Caco-2 (cell line): ENCODE results near the gene MAML1. TPM values are rescaled to one million over a fixed set of nuclear protein-coding genes. Genes with fewer than 3 reads are reported as not detected.
A peak's percentile ranks its signal among the peaks of the same experiment; 100 is the strongest.

ENCODE experiments used
- BruUV-seq: library from RNA; stranded (reverse); fragments of 400-500 nt; replicated peaks from 2 replicates; lab custom pipeline; 2021; lab: Mats Ljungman, UMichigan
- CTCF ChIA-PET: fragments of 300-600 bp; sonication (Branson Sonifier 250); formaldehyde crosslinking; loops from one replicate; lab custom pipeline; 2022; ENCODE audit warnings: antibody characterized with exemption; lab: Charles Lee
- POLR2A ChIA-PET: fragments of 300-600 bp; sonication (Branson Sonifier 250); formaldehyde crosslinking; loops from one replicate; lab custom pipeline; 2022; ENCODE audit warnings: antibody characterized with exemption; lab: Charles Lee
- DNase-seq, 2 experiments: peaks; one replicate each; pipeline versions ENCODE4 v3.0.0 to v3.0.0-alpha.2; 2020 to 2022
- H3K27me3 ChIP-seq: replicated peaks from 2 replicates; pipeline ENCODE4 v1.6.0; 2011; ENCODE audit warnings: low read length; ENCODE audit not compliant: control insufficient read depth, insufficient read depth
- H3K36me3 ChIP-seq: 2 replicates; pipeline ENCODE4 v1.5.1; 2011; ENCODE audit warnings: low read length; ENCODE audit not compliant: control insufficient read depth, insufficient read depth
- H3K4me1 ChIP-seq: fragments of 250-450 bp; sonication (Bioruptor Pico); 2 replicates; pipeline ENCODE4 v1.5.1; 2020; ENCODE audit warnings: mild to moderate bottlenecking
- H3K4me3 ChIP-seq: 2 replicates; pipeline ENCODE4 v1.5.1; 2011; ENCODE audit warnings: low read depth, mild to moderate bottlenecking, control low read depth, low read length
- H3K9me3 ChIP-seq: fragments of 250-450 bp; sonication (Bioruptor Pico); 2 replicates; pipeline ENCODE4 v1.5.1; 2020; ENCODE audit warnings: mild to moderate bottlenecking, moderate library complexity
- H3K27ac Mint-ChIP-seq: one replicate; pipeline ENCODE4 v1.8.0; 2022; ENCODE audit warnings: mixed read lengths; ENCODE audit not compliant: unreplicated experiment
- H3K27me3 Mint-ChIP-seq: one replicate; pipeline ENCODE4 v1.8.0; 2022; ENCODE audit warnings: mixed read lengths; ENCODE audit not compliant: insufficient read depth, unreplicated experiment
- H3K36me3 Mint-ChIP-seq: one replicate; pipeline ENCODE4 v1.8.0; 2022; ENCODE audit warnings: mild to moderate bottlenecking, mixed read lengths; ENCODE audit not compliant: insufficient read depth, unreplicated experiment
- H3K4me1 Mint-ChIP-seq: one replicate; pipeline ENCODE4 v1.8.0; 2022; ENCODE audit warnings: low read depth, mixed read lengths; ENCODE audit not compliant: unreplicated experiment
- H3K4me3 Mint-ChIP-seq: one replicate; pipeline ENCODE4 v1.8.0; 2022; ENCODE audit warnings: mild to moderate bottlenecking, moderate library complexity, mixed read lengths; ENCODE audit not compliant: unreplicated experiment
- H3K9me3 Mint-ChIP-seq: one replicate; pipeline ENCODE4 v1.8.0; 2022; ENCODE audit warnings: mixed read lengths; ENCODE audit not compliant: unreplicated experiment
- intact Hi-C: fragments of 100-400 bp; cut with micrococcal nuclease; formaldehyde crosslinking; loops from one replicate; pipeline ENCODE4 v1.10.0; 2022; ENCODE audit not compliant: unreplicated experiment
- total RNA-seq: library from RNA; stranded (reverse); gene quantifications from 2 replicates; pipeline ENCODE4 v1.2.3, GENCODE V29; 2022
- TF ChIP-seq, protein P1 (sequence below), 2 experiments: fragments of 200-600 bp in 1 of 2; IDR thresholded peaks; 1 replicate in 1 of 2; 2 replicates in 1 of 2; pipeline versions ENCODE4 v1.5.1 to v1.8.0; 2011 to 2022; ENCODE audit warnings: antibody characterized with exemption in 1 of 2, control low read depth in 1 of 2, inconsistent platforms in 1 of 2, low read depth in 1 of 2, low read length in 1 of 2, mild to moderate bottlenecking in 1 of 2, moderate library complexity in 1 of 2; ENCODE audit not compliant: insufficient read depth in 1 of 2, severe bottlenecking in 1 of 2, unreplicated experiment in 1 of 2

The MAML1 gene
- total RNA-seq, 1 experiment from 2014 or later = 41.3 TPM

DNA sequence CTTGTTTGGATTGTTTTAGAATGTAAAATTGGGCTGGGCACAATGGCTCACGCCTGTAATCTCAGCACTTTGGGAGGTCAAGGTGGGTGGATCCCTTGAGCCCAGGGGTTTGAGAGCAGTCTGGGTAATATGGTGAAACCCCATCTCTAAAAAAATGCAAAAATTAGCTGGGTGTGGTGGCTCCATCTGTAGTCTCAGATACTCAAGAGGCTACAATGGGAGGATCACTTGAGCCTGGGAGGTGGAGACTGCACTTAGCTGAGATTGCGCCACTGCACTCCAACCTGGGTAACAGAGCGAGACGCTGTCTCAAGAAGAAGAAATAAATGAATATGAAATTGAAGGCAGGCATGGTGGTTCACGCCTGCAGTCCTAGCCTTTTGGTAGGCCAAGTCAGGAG, 21.3 kb downstream of the MAML1 start:
- peaks cover 21% of the 10 kb centered on the region for H3K36me3 Mint-ChIP-seq
- BruUV-seq = no TSS peak
- CTCF ChIA-PET = no interaction called here
- Histone ChIP-seq H3K4me1 (peaks cover 18% of the 10 kb centered on the region), H3K27me3 (no peaks in the 10 kb centered on the region), H3K36me3 (no peaks in the 10 kb centered on the region), H3K4me3 (no peak overlapping the region), H3K9me3 (no peaks in the 10 kb centered on the region)
- TF ChIP-seq, protein P1, sequence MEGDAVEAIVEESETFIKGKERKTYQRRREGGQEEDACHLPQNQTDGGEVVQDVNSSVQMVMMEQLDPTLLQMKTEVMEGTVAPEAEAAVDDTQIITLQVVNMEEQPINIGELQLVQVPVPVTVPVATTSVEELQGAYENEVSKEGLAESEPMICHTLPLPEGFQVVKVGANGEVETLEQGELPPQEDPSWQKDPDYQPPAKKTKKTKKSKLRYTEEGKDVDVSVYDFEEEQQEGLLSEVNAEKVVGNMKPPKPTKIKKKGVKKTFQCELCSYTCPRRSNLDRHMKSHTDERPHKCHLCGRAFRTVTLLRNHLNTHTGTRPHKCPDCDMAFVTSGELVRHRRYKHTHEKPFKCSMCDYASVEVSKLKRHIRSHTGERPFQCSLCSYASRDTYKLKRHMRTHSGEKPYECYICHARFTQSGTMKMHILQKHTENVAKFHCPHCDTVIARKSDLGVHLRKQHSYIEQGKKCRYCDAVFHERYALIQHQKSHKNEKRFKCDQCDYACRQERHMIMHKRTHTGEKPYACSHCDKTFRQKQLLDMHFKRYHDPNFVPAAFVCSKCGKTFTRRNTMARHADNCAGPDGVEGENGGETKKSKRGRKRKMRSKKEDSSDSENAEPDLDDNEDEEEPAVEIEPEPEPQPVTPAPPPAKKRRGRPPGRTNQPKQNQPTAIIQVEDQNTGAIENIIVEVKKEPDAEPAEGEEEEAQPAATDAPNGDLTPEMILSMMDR (IDR thresholded peaks at IDR 0.05; ENCODE audit: insufficient read depth in 1 of 2, low read depth in 1 of 2, low read length in 1 of 2, severe bottlenecking in 1 of 2, unreplicated experiment in 1 of 2) = no peak
- no peak overlapping the region for H3K4me3 Mint-ChIP-seq
- H3K9me3 Mint-ChIP-seq = no peaks in the 10 kb centered on the region
- POLR2A ChIA-PET = interaction anchor here (1.5 kb wide), 1 partner anchor 22 kb away, joined by 5 read pairs; no protein-coding TSS in a partner anchor
- peak in 1 of 2 experiments; percentile 35 for DNase-seq
- H3K4me1 Mint-ChIP-seq = peaks cover 28% of the 10 kb centered on the region
- intact Hi-C loops = loop anchor here (1.0 kb wide), 1 partner anchor 22 kb away; the partner anchor contains the start of gene MAML1
- no peaks in the 10 kb centered on the region for H3K27me3 Mint-ChIP-seq
- peak overlapping the region; percentile 8 for H3K27ac Mint-ChIP-seq

DNA sequence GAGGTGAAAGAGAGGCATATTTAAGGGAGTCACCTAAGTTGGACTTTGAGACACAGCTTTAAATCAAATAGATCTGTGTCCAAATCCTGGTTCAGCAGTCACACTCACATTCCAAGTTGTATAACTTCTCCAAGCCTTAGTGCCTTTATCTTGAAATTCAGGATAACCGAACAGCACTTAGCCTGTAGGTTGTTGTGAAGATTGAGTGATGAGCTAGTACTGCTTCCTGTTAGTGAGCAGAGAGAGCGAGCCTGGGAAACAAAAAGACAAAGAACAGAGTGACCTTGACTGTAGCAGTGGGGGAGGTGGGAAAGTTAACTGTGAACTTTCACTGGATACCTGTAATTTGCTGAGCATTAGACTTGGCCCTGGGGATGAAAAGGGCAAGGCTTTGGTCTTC, 22.4 kb downstream of the MAML1 start:
- H3K27me3 ChIP-seq = no peaks in the 10 kb centered on the region
- Mint-ChIP-seq H3K4me3 (peak overlapping the region; percentile 9), H3K27ac (peak overlapping the region; percentile 8), H3K4me1 (peaks cover 36% of the 10 kb centered on the region), H3K9me3 (no peaks in the 10 kb centered on the region), H3K27me3 (no peaks in the 10 kb centered on the region), H3K36me3 (peaks cover 19% of the 10 kb centered on the region)
- intact Hi-C loops = loop anchor here (1.0 kb wide), 1 partner anchor 8 kb away; no protein-coding TSS in a partner anchor
- no peaks in the 10 kb centered on the region for H3K36me3 ChIP-seq
- POLR2A ChIA-PET = interaction anchor here (0.6 to 1.5 kb wide), 3 partner anchors 23 to 32 kb away, joined by 4 to 9 read pairs (median 5); no protein-coding TSS in a partner anchor
- TF ChIP-seq, protein P1 (IDR thresholded peaks at IDR 0.05; ENCODE audit: insufficient read depth in 1 of 2, low read depth in 1 of 2, low read length in 1 of 2, severe bottlenecking in 1 of 2, unreplicated experiment in 1 of 2) = no peak
- CTCF ChIA-PET = interaction anchor here (0.8 to 1.0 kb wide), 2 partner anchors 8 to 51 kb away, joined by 3 to 4 read pairs; no protein-coding TSS in a partner anchor
- DNase-seq = peak in 1 of 2 experiments; percentile 32
- peaks cover 18% of the 10 kb centered on the region for H3K4me1 ChIP-seq
- BruUV-seq = no TSS peak
- H3K9me3 ChIP-seq = no peaks in the 10 kb centered on the region
- H3K4me3 ChIP-seq = no peak overlapping the region

DNA sequence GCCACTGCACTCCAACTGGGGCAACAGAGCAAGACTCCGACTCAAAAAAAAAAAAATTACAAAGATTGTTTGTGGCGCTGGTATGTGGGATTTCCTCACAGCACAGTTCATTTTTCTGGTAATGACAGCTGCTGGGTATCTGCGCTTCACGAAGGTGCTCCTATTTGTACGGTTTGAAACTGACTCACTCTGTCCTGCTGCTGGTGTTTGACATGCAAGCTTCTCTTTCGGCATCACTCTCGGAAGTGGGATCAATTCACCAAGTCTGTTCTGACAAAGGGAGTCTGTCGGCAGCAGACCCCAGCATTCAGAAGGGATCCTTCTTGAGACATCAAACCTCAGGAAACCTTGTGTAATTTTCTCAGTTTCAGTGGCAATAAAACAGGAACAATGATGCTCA, 26.3 kb downstream of the MAML1 start:
- BruUV-seq = no TSS peak
- Mint-ChIP-seq H3K36me3 (peaks cover 5% of the 10 kb centered on the region), H3K27me3 (no peaks in the 10 kb centered on the region), H3K9me3 (no peaks in the 10 kb centered on the region), H3K27ac (no peak overlapping the region), H3K4me1 (peaks cover 53% of the 10 kb centered on the region), H3K4me3 (no peak overlapping the region)
- TF ChIP-seq, protein P1 (IDR thresholded peaks at IDR 0.05; ENCODE audit: insufficient read depth in 1 of 2, low read depth in 1 of 2, low read length in 1 of 2, severe bottlenecking in 1 of 2, unreplicated experiment in 1 of 2) = no peak
- intact Hi-C loops = no loop called here
- ChIA-PET POLR2A (no interaction called here), CTCF (no interaction called here)
- Histone ChIP-seq H3K36me3 (no peaks in the 10 kb centered on the region), H3K4me1 (peaks cover 26% of the 10 kb centered on the region), H3K4me3 (no peak overlapping the region), H3K9me3 (no peaks in the 10 kb centered on the region), H3K27me3 (no peaks in the 10 kb centered on the region)
- no peak for DNase-seq
